Measurements from ENCODE around the gene TRIM41. TPM values are rescaled to one million over a fixed set of nuclear protein-coding genes. Genes with fewer than 3 reads are reported as not detected.
A peak's percentile ranks its signal among the peaks of the same experiment; 100 is the strongest.

Gene TRIM41
- total and polyA plus RNA-seq, 2 of the 13 experiments (the other 11 are each of a cell fraction or from before 2014, with no cell fraction given) = 10.2 to 16.7 TPM

DNA sequence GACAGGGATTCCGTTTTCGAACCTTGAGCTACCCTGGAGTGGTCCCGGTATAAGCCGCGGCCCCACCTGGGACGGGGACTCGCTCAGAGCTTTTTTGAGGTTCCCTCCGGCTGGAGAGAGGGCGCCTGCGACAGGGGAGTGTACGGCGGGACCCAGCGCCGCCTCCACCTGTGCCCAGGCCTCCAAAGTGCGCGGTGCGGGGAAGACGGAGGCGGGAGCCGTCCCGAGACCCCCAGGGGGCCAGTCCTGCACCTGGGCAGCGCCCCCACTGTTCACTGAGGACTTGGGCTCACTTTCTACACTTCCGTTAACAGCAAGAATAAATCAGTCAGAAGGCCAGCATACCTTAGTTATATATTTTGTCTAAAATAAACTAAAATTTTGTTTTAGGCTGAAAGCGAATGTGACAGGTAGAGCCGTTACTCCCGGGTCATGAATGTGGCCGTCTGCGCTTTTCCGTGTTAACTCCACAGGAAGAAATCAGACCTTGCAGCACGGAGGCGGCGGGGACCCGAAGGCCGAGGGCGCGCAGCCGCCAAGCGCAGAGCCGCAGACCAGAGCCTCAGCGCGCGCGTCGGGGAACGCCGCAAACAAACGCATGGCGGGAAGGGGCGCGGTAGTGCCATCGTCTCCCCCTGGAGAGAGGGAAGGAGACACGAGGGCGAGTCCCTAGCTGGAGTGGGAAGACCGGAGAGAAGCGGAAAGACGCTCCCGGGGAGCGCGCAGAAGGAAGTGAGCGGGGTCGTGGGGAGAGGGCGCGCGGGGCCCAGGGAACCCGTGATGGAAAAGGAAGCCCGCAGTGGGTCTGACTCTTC, 32.2 kb upstream of the TRIM41 start (continued):
- TF ChIP-seq GPN1 (CRISPR knock-in tag; IDR thresholded peaks at IDR 0.05; ENCODE audit: borderline replicate concordance) (no peak), FOXA3 (CRISPR knock-in tag; IDR thresholded peaks at IDR 0.05) (no peak), REXO4 (CRISPR knock-in tag; IDR thresholded peaks at IDR 0.05; ENCODE audit: borderline replicate concordance) (no peak), ZFP41 (CRISPR knock-in tag; IDR thresholded peaks at IDR 0.05; ENCODE audit: borderline replicate concordance) (peak; percentile 9; the same call in 1 of the 2 replicates), PAWR (CRISPR knock-in tag; IDR thresholded peaks at IDR 0.05; ENCODE audit: borderline replicate concordance) (no peak), ZSCAN20 (CRISPR knock-in tag; IDR thresholded peaks at IDR 0.05; ENCODE audit: borderline replicate concordance) (no peak), XBP1 (CRISPR knock-in tag; IDR thresholded peaks at IDR 0.05) (0 out of 2 replicates have a peak, but pooled peaks have one; percentile 4), DBP (CRISPR knock-in tag; IDR thresholded peaks at IDR 0.05; ENCODE audit: not compliant biosample characterization) (no peak), ZNF317 (CRISPR knock-in tag; IDR thresholded peaks at IDR 0.05) (no peak), RFXAP (CRISPR knock-in tag; IDR thresholded peaks at IDR 0.05; ENCODE audit: borderline replicate concordance) (0 out of 2 replicates have a peak, but pooled peaks have one; percentile 3), ZIK1 (CRISPR knock-in tag; IDR thresholded peaks at IDR 0.05; ENCODE audit: borderline replicate concordance, low read depth) (0 out of 2 replicates have a peak, but pooled peaks have one; percentile 11), CEBPZ (IDR thresholded peaks at IDR 0.05; ENCODE audit: low read length) (no peak), ZC3H4 (CRISPR knock-in tag; IDR thresholded peaks at IDR 0.05; ENCODE audit: borderline replicate concordance) (no peak), ZNF124 (CRISPR knock-in tag; IDR thresholded peaks at IDR 0.05) (no peak), ZSCAN29 (CRISPR knock-in tag; conservative IDR thresholded peaks at IDR 0.05) (no peak), EP300 (IDR thresholded peaks at IDR 0.05; ENCODE audit: low read depth in 2 of 2, low read length in 2 of 2) (no peak), EP300 (CRISPR knock-in tag; IDR thresholded peaks at IDR 0.05; ENCODE audit: borderline replicate concordance) (no peak), ATF7 (IDR thresholded peaks at IDR 0.05) (no peak), ATF7 (CRISPR knock-in tag; IDR thresholded peaks at IDR 0.05) (no peak), PATZ1 (CRISPR knock-in tag; IDR thresholded peaks at IDR 0.05) (peak; percentile 78), HNF4G (IDR thresholded peaks at IDR 0.05; ENCODE audit: borderline replicate concordance, low read depth, low read length) (no peak), HNF4G (CRISPR knock-in tag; IDR thresholded peaks at IDR 0.05; ENCODE audit: borderline replicate concordance, low read depth) (no peak)
- TF ChIP-seq, protein P1, sequence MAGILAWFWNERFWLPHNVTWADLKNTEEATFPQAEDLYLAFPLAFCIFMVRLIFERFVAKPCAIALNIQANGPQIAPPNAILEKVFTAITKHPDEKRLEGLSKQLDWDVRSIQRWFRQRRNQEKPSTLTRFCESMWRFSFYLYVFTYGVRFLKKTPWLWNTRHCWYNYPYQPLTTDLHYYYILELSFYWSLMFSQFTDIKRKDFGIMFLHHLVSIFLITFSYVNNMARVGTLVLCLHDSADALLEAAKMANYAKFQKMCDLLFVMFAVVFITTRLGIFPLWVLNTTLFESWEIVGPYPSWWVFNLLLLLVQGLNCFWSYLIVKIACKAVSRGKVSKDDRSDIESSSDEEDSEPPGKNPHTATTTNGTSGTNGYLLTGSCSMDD (CRISPR knock-in tag; IDR thresholded peaks at IDR 0.05) = no peak
